Gastrocnemius medialis (tissue), 4 donors: Measurements from ENCODE around the gene MTCH2. TPM values are rescaled to one million over a fixed set of nuclear protein-coding genes. Genes with fewer than 3 reads are reported as not detected.
A peak's percentile ranks its signal among the peaks of the same experiment; 100 is the strongest.
"Not testable (repeated sequence)": the region's sequence is repeated elsewhere in the genome, so short reads cannot be mapped to it uniquely, and the experiment has no call there.

Source experiments
- ATAC-seq, 2 donors: fragments of 150-250 bp; one replicate each; pipeline ENCODE4 v1.9.1; 2016
- DNase-seq, 2 donors: peaks; one replicate each; pipeline ENCODE4 v3.0.0-alpha.2; 2019
- H3K27ac ChIP-seq, 4 donors: fragments of 200-600 bp; sonication (generic); 1 replicate in 1 of 4; 2 replicates in 3 of 4; pipeline ENCODE4 v1.5.1; 2016 to 2018; ENCODE audit warnings: mild to moderate bottlenecking in 2 of 4, moderate library complexity in 1 of 4
- H3K27me3 ChIP-seq, 3 donors: fragments of 200-600 bp; sonication (generic) in 2 of 3; 1 replicate in 1 of 3; 2 replicates in 2 of 3; pipeline versions ENCODE4 v1.5.1 to v1.6.0; 2016 to 2019; ENCODE audit warnings: mild to moderate bottlenecking in 1 of 3, moderate library complexity in 1 of 3
- H3K36me3 ChIP-seq, 2 donors: fragments of 200-600 bp; sonication (generic) in 1 of 2; one replicate each; pipeline ENCODE4 v1.5.1; 2017 to 2018
- H3K4me1 ChIP-seq, 2 donors: fragments of 200-600 bp; sonication (generic) in 1 of 2; one replicate each; pipeline ENCODE4 v1.5.1; 2016 to 2017; ENCODE audit warnings: mild to moderate bottlenecking in 2 of 2
- H3K4me3 ChIP-seq, 4 donors: fragments of 200-600 bp; sonication (generic) in 3 of 4; 1 replicate in 1 of 4; 2 replicates in 3 of 4; pipeline ENCODE4 v1.5.1; 2016 to 2019; ENCODE audit warnings: mild to moderate bottlenecking in 2 of 4
- H3K9me3 ChIP-seq, 3 donors: fragments of 200-600 bp; sonication (generic) in 2 of 3; 1 replicate in 1 of 3; 2 replicates in 2 of 3; pipeline ENCODE4 v1.5.1; 2016 to 2019
- CTCF ChIP-seq, 5 experiments: fragments of 450-650 bp in 3 of 5; fragments of 200-600 bp in 2 of 5; sonication (generic) in 2 of 5; IDR thresholded peaks in 4 of 5; conservative IDR thresholded peaks in 1 of 5; 1 replicate in 4 of 5; 2 replicates in 1 of 5; pipeline ENCODE4 v1.5.1; 2016 to 2019; ENCODE audit warnings: antibody characterized with exemption in 5 of 5, mild to moderate bottlenecking in 3 of 5, moderate library complexity in 3 of 5
- POLR2A ChIP-seq, 2 donors: fragments of 450-650 bp; IDR thresholded peaks; one replicate each; pipeline ENCODE4 v1.6.1; 2017; ENCODE audit warnings: antibody characterized with exemption in 2 of 2, mild to moderate bottlenecking in 2 of 2, moderate library complexity in 2 of 2
- in situ Hi-C, 4 donors: fragments of 200-750 bp; cut with MboI; loops; one replicate each; pipeline versions ENCODE4 v1.15.0 to v1.8.0; 2017; ENCODE audit warnings: low sequenced_read_pairs in 4 of 4
- intact Hi-C: fragments of 100-400 bp; cut with DNase I; formaldehyde crosslinking; loops from one replicate; pipeline ENCODE4 v1.15.1; 2023; ENCODE audit warnings: low total_unique reads
- total RNA-seq, 4 donors: library from RNA; depleted of rRNA; stranded (reverse); fragments of >200 nt; gene quantifications; one replicate each; pipeline versions ENCODE4 v1.1.0 to v1.2.3, GENCODE V29; 2016

MTCH2 gene
- total RNA-seq, 4 donors from 2014 or later = 70.3 to 139 (median 85.6) TPM

- Histone ChIP-seq H3K36me3 (no peaks in the 10 kb centered on the region), H3K9me3 (no peaks in the 10 kb centered on the region), H3K4me1 (no peaks in the 10 kb centered on the region), H3K4me3 (no peak overlapping the region), H3K27ac (no peak overlapping the region), H3K27me3 (no peaks in the 10 kb centered on the region)
- TF ChIP-seq CTCF (IDR thresholded peaks at IDR 0.05 in 4 of 5, conservative IDR thresholded peaks at IDR 0.05 in 1 of 5) (no peak), POLR2A (IDR thresholded peaks at IDR 0.05) (no peak)
- in situ Hi-C loops = no loop called here
- intact Hi-C loops = no loop called here
- DNase-seq (no peak), ATAC-seq (no peak)
Measured at GRCh38 chr11:47688111-47688510, 45.8 kb upstream of the MTCH2 start.

GRCh38 chr11:47686704-47687103 lies 44.3 kb upstream of the MTCH2 start:
- in situ Hi-C loops, H3K9me3 ChIP-seq, H3K27me3 ChIP-seq, intact Hi-C loops, H3K4me3 ChIP-seq, H3K4me1 ChIP-seq, H3K36me3 ChIP-seq, H3K27ac ChIP-seq: not testable (repeated sequence)
- ATAC-seq (peak in 1 of 2 donors; percentile 24), DNase-seq (peak in 1 of 2 donors; percentile 38)

- Histone ChIP-seq H3K27ac (no peak overlapping the region), H3K36me3 (no peaks in the 10 kb centered on the region), H3K4me3 (no peak overlapping the region), H3K9me3 (no peaks in the 10 kb centered on the region), H3K27me3 (no peaks in the 10 kb centered on the region), H3K4me1 (no peaks in the 10 kb centered on the region)
- ATAC-seq = no peak
- in situ Hi-C loops (no loop called here), intact Hi-C loops (no loop called here)
- DNase-seq = no peak
- TF ChIP-seq CTCF (IDR thresholded peaks at IDR 0.05 in 4 of 5, conservative IDR thresholded peaks at IDR 0.05 in 1 of 5) = no peak
- TF ChIP-seq POLR2A (IDR thresholded peaks at IDR 0.05) = no peak
Measured at GRCh38 chr11:47686151-47686550, 43.8 kb upstream of the MTCH2 start.

GRCh38 chr11:47675851-47676250 lies 33.5 kb upstream of the MTCH2 start:
- Histone ChIP-seq H3K9me3 (no peaks in the 10 kb centered on the region), H3K4me3 (no peak overlapping the region), H3K36me3 (no peaks in the 10 kb centered on the region), H3K27me3 (no peaks in the 10 kb centered on the region), H3K4me1 (no peaks in the 10 kb centered on the region), H3K27ac (no peak overlapping the region)
- in situ Hi-C loops = no loop called here
- TF ChIP-seq CTCF (IDR thresholded peaks at IDR 0.05 in 4 of 5, conservative IDR thresholded peaks at IDR 0.05 in 1 of 5) = no peak
- TF ChIP-seq POLR2A (IDR thresholded peaks at IDR 0.05) = no peak
- DNase-seq = no peak
- ATAC-seq = no peak
- intact Hi-C loops = no loop called here

GRCh38 chr11:47672283-47672730 lies 29.9 kb upstream of the MTCH2 start:
- ATAC-seq = no peak
- Histone ChIP-seq H3K4me3 (no peak overlapping the region), H3K27ac (no peak overlapping the region), H3K4me1 (no peaks in the 10 kb centered on the region), H3K9me3 (no peaks in the 10 kb centered on the region), H3K36me3 (no peaks in the 10 kb centered on the region), H3K27me3 (no peaks in the 10 kb centered on the region)
- DNase-seq = no peak
- in situ Hi-C loops (no loop called here), intact Hi-C loops (no loop called here)
- TF ChIP-seq POLR2A (IDR thresholded peaks at IDR 0.05) (no peak), CTCF (IDR thresholded peaks at IDR 0.05 in 4 of 5, conservative IDR thresholded peaks at IDR 0.05 in 1 of 5) (no peak)
